Caco-2 (cell line): ENCODE data around the gene SRRM4. TPM values are rescaled to one million over a fixed set of nuclear protein-coding genes. Genes with fewer than 3 reads are reported as not detected.

Experiments used
- BruUV-seq: library from RNA; stranded (reverse); fragments of 400-500 nt; replicated peaks from 2 replicates; lab custom pipeline; 2021; lab: Mats Ljungman, UMichigan
- CTCF ChIA-PET: fragments of 300-600 bp; sonication (Branson Sonifier 250); formaldehyde crosslinking; loops from one replicate; lab custom pipeline; 2022; ENCODE audit warnings: antibody characterized with exemption; lab: Charles Lee
- POLR2A ChIA-PET: fragments of 300-600 bp; sonication (Branson Sonifier 250); formaldehyde crosslinking; loops from one replicate; lab custom pipeline; 2022; ENCODE audit warnings: antibody characterized with exemption; lab: Charles Lee
- DNase-seq, 2 experiments: peaks; one replicate each; pipeline versions ENCODE4 v3.0.0 to v3.0.0-alpha.2; 2020 to 2022
- H3K27me3 ChIP-seq: replicated peaks from 2 replicates; pipeline ENCODE4 v1.6.0; 2011; ENCODE audit warnings: low read length; ENCODE audit not compliant: control insufficient read depth, insufficient read depth
- H3K36me3 ChIP-seq: 2 replicates; pipeline ENCODE4 v1.5.1; 2011; ENCODE audit warnings: low read length; ENCODE audit not compliant: control insufficient read depth, insufficient read depth
- H3K4me1 ChIP-seq: fragments of 250-450 bp; sonication (Bioruptor Pico); 2 replicates; pipeline ENCODE4 v1.5.1; 2020; ENCODE audit warnings: mild to moderate bottlenecking
- H3K4me3 ChIP-seq: 2 replicates; pipeline ENCODE4 v1.5.1; 2011; ENCODE audit warnings: low read depth, mild to moderate bottlenecking, control low read depth, low read length
- H3K9me3 ChIP-seq: fragments of 250-450 bp; sonication (Bioruptor Pico); 2 replicates; pipeline ENCODE4 v1.5.1; 2020; ENCODE audit warnings: mild to moderate bottlenecking, moderate library complexity
- H3K27ac Mint-ChIP-seq: one replicate; pipeline ENCODE4 v1.8.0; 2022; ENCODE audit warnings: mixed read lengths; ENCODE audit not compliant: unreplicated experiment
- H3K27me3 Mint-ChIP-seq: one replicate; pipeline ENCODE4 v1.8.0; 2022; ENCODE audit warnings: mixed read lengths; ENCODE audit not compliant: insufficient read depth, unreplicated experiment
- H3K36me3 Mint-ChIP-seq: one replicate; pipeline ENCODE4 v1.8.0; 2022; ENCODE audit warnings: mild to moderate bottlenecking, mixed read lengths; ENCODE audit not compliant: insufficient read depth, unreplicated experiment
- H3K4me1 Mint-ChIP-seq: one replicate; pipeline ENCODE4 v1.8.0; 2022; ENCODE audit warnings: low read depth, mixed read lengths; ENCODE audit not compliant: unreplicated experiment
- H3K4me3 Mint-ChIP-seq: one replicate; pipeline ENCODE4 v1.8.0; 2022; ENCODE audit warnings: mild to moderate bottlenecking, moderate library complexity, mixed read lengths; ENCODE audit not compliant: unreplicated experiment
- H3K9me3 Mint-ChIP-seq: one replicate; pipeline ENCODE4 v1.8.0; 2022; ENCODE audit warnings: mixed read lengths; ENCODE audit not compliant: unreplicated experiment
- CTCF ChIP-seq, 2 experiments: fragments of 200-600 bp in 1 of 2; IDR thresholded peaks; 1 replicate in 1 of 2; 2 replicates in 1 of 2; pipeline versions ENCODE4 v1.5.1 to v1.8.0; 2011 to 2022; ENCODE audit warnings: antibody characterized with exemption in 1 of 2, control low read depth in 1 of 2, inconsistent platforms in 1 of 2, low read depth in 1 of 2, low read length in 1 of 2, mild to moderate bottlenecking in 1 of 2, moderate library complexity in 1 of 2; ENCODE audit not compliant: insufficient read depth in 1 of 2, severe bottlenecking in 1 of 2, unreplicated experiment in 1 of 2
- intact Hi-C: fragments of 100-400 bp; cut with micrococcal nuclease; formaldehyde crosslinking; loops from one replicate; pipeline ENCODE4 v1.10.0; 2022; ENCODE audit not compliant: unreplicated experiment
- total RNA-seq: library from RNA; stranded (reverse); gene quantifications from 2 replicates; pipeline ENCODE4 v1.2.3, GENCODE V29; 2022

SRRM4 gene
- total RNA-seq, 1 experiment from 2014 or later = not detected

GRCh38 chr12:119156401-119157044 lies 175.2 kb downstream of the SRRM4 start:
- no peak for DNase-seq
- no peak overlapping the region for H3K27ac Mint-ChIP-seq
- Histone ChIP-seq H3K4me1 (peaks cover 10% of the 10 kb centered on the region), H3K9me3 (peaks cover 3% of the 10 kb centered on the region; the same call in 1 of the 2 replicates), H3K27me3 (no peaks in the 10 kb centered on the region), H3K36me3 (no peaks in the 10 kb centered on the region), H3K4me3 (no peak overlapping the region)
- peaks cover 22% of the 10 kb centered on the region for H3K9me3 Mint-ChIP-seq
- no peaks in the 10 kb centered on the region for H3K27me3 Mint-ChIP-seq
- no peaks in the 10 kb centered on the region for H3K36me3 Mint-ChIP-seq
- peaks cover 10% of the 10 kb centered on the region for H3K4me1 Mint-ChIP-seq
- ChIA-PET CTCF (interaction anchor here (0.6 kb wide), 1 partner anchor 79 kb away, joined by 3 read pairs; no protein-coding TSS in a partner anchor), POLR2A (no interaction called here)
- H3K4me3 Mint-ChIP-seq = no peak overlapping the region
- intact Hi-C loops = no loop called here
- BruUV-seq = no TSS peak
- TF ChIP-seq CTCF (IDR thresholded peaks at IDR 0.05; ENCODE audit: insufficient read depth in 1 of 2, low read depth in 1 of 2, low read length in 1 of 2, severe bottlenecking in 1 of 2, unreplicated experiment in 1 of 2) = no peak

- H3K36me3 ChIP-seq = no peaks in the 10 kb centered on the region
- no peak overlapping the region for H3K27ac Mint-ChIP-seq
- CTCF ChIA-PET = interaction anchor here (0.7 kb wide), 1 partner anchor 159 kb away, joined by 3 read pairs; no protein-coding TSS in a partner anchor
- no peak for TF ChIP-seq CTCF (IDR thresholded peaks at IDR 0.05; ENCODE audit: insufficient read depth in 1 of 2, low read depth in 1 of 2, low read length in 1 of 2, severe bottlenecking in 1 of 2, unreplicated experiment in 1 of 2)
- intact Hi-C loops = no loop called here
- POLR2A ChIA-PET = no interaction called here
- no peaks in the 10 kb centered on the region for H3K27me3 ChIP-seq
- no peak overlapping the region for H3K4me3 Mint-ChIP-seq
- H3K4me3 ChIP-seq = no peak overlapping the region
- DNase-seq = no peak
- H3K4me1 Mint-ChIP-seq = peaks cover 10% of the 10 kb centered on the region
- H3K9me3 Mint-ChIP-seq = peaks cover 12% of the 10 kb centered on the region
- H3K36me3 Mint-ChIP-seq = no peaks in the 10 kb centered on the region
- peaks cover 10% of the 10 kb centered on the region for H3K4me1 ChIP-seq
- no TSS peak for BruUV-seq
- no peaks in the 10 kb centered on the region for H3K27me3 Mint-ChIP-seq
- no peaks in the 10 kb centered on the region; the same call in 1 of the 2 replicates for H3K9me3 ChIP-seq
Observed at GRCh38 chr12:119157528-119157927, 176.2 kb downstream of the SRRM4 start.

GRCh38 chr12:119157978-119158377 lies 176.6 kb downstream of the SRRM4 start:
- peaks cover 10% of the 10 kb centered on the region for H3K4me1 ChIP-seq
- BruUV-seq = no TSS peak
- H3K9me3 ChIP-seq = no peaks in the 10 kb centered on the region; the same call in 1 of the 2 replicates
- H3K36me3 ChIP-seq = no peaks in the 10 kb centered on the region
- no peak overlapping the region for H3K4me3 ChIP-seq
- no peak for DNase-seq
- H3K27ac Mint-ChIP-seq = no peak overlapping the region
- POLR2A ChIA-PET = no interaction called here
- no peak for TF ChIP-seq CTCF (IDR thresholded peaks at IDR 0.05; ENCODE audit: insufficient read depth in 1 of 2, low read depth in 1 of 2, low read length in 1 of 2, severe bottlenecking in 1 of 2, unreplicated experiment in 1 of 2)
- CTCF ChIA-PET = interaction anchor here (0.7 kb wide), 1 partner anchor 159 kb away, joined by 3 read pairs; no protein-coding TSS in a partner anchor
- H3K4me3 Mint-ChIP-seq = no peak overlapping the region
- intact Hi-C loops = no loop called here
- H3K27me3 ChIP-seq = no peaks in the 10 kb centered on the region
- no peaks in the 10 kb centered on the region for H3K36me3 Mint-ChIP-seq
- peaks cover 10% of the 10 kb centered on the region for H3K4me1 Mint-ChIP-seq
- H3K9me3 Mint-ChIP-seq = peaks cover 7% of the 10 kb centered on the region
- H3K27me3 Mint-ChIP-seq = no peaks in the 10 kb centered on the region
